Measurements from ENCODE around the gene ASMT.
"Not testable (repeated sequence)": the region's sequence is repeated elsewhere in the genome, so short reads cannot be mapped to it uniquely, and the experiment has no call there.

Gene ASMT

GRCh38 chrX:1614927-1615326 is at the start of gene ASMT:
Gene ASMT (plus strand): TSS chrX:1615059. CDS start chrX:1615200, 141 bp downstream.
- no peak for TF ChIP-seq ZFX (IDR thresholded peaks at IDR 0.05)
- TF ChIP-seq CTCF (conservative IDR thresholded peaks at IDR 0.05), result no peak
- H3K27ac ChIP-seq, result no peak within 1 kb of the TSS

- H3K27ac ChIP-seq, result not testable (repeated sequence)
These were observed 40.7 kb upstream of the ASMT start for GRCh38 chrX:1574181-1574580.

GRCh38 chrX:1576201-1576992 is 38.5 kb upstream of the ASMT start:
- H3K27ac ChIP-seq, result no peak overlapping the region
- TF ChIP-seq ZFX (IDR thresholded peaks at IDR 0.05) (no peak), CTCF (conservative IDR thresholded peaks at IDR 0.05) (no peak)

- H3K27ac ChIP-seq, result no peak overlapping the region
- no peak for TF ChIP-seq ZFX (IDR thresholded peaks at IDR 0.05)
- TF ChIP-seq CTCF (conservative IDR thresholded peaks at IDR 0.05), result no peak
These were observed 37.0 kb upstream of the ASMT start for GRCh38 chrX:1577845-1578244.

GRCh38 chrX:1578511-1579173 is 36.2 kb upstream of the ASMT start:
- H3K27ac ChIP-seq, result no peak overlapping the region

GRCh38 chrX:1581132-1581531 is 33.7 kb upstream of the ASMT start:
- no peak overlapping the region for H3K27ac ChIP-seq
- TF ChIP-seq ZFX (IDR thresholded peaks at IDR 0.05) (no peak), CTCF (conservative IDR thresholded peaks at IDR 0.05) (peak; percentile 32)

More at GRCh38 chrX:1578511-1579173, 36.2 kb upstream of the ASMT start:
- TF ChIP-seq ZFX (IDR thresholded peaks at IDR 0.05) (no peak), CTCF (conservative IDR thresholded peaks at IDR 0.05) (no peak)

- H3K27ac ChIP-seq, result no peak overlapping the region
- TF ChIP-seq ZFX (IDR thresholded peaks at IDR 0.05) (no peak), CTCF (conservative IDR thresholded peaks at IDR 0.05) (no peak)
These were observed 32.0 kb upstream of the ASMT start for GRCh38 chrX:1582686-1583437.
